K562 (cell line): ENCODE measurements around the gene FTSJ3. TPM values are rescaled to one million over a fixed set of nuclear protein-coding genes. Genes with fewer than 3 reads are reported as not detected.

Experiments used
- ATAC-seq: fragments of 200-7000 bp; cut with Tn5 transposase; 3 replicates; pipeline ENCODE4 v1.9.1; 2020; ENCODE audit warnings: moderate library complexity
- BruUV-seq: library from RNA; stranded (reverse); fragments of 400-500 nt; replicated peaks from 2 replicates; lab custom pipeline; 2021; lab: Mats Ljungman, UMichigan
- CTCF ChIA-PET: fragments of 300-600 bp; formaldehyde crosslinking; extraction: SDS; loops from one replicate; lab custom pipeline; 2021; ENCODE audit warnings: low intra/inter-chr PET ratio; lab: Yijun Ruan, JAX
- POLR2A ChIA-PET: fragments of 300-600, 350-650 bp; sonication (Branson Sonifier 250); formaldehyde crosslinking; extraction: SDS; loops from one replicate; lab custom pipeline; 2021; ENCODE audit warnings: antibody characterized with exemption, inconsistent platforms; lab: Yijun Ruan, JAX
- DNase-seq, 4 experiments: peaks; one replicate each; pipeline versions ENCODE4 v3.0.0 to v3.0.0-alpha.2; 2011 to 2018; ENCODE audit warnings: low spot score in 3 of 4, mixed read lengths in 3 of 4; ENCODE audit errors: extremely low read depth in 1 of 4
- FAIRE-seq: peaks from 2 replicates; lab custom pipeline; 2011; peaks lifted over from hg19 to GRCh38; lab: Jason Lieb, UNC
- H2AFZ ChIP-seq: 2 replicates; pipeline ENCODE4 v1.6.0; 2011; ENCODE audit warnings: low read depth, low read length, control low read depth, inconsistent platforms
- H3K27ac ChIP-seq: fragments of 200-600 bp; 3 replicates; pipeline ENCODE4 v1.8.0; 2011; ENCODE audit warnings: low read depth, mild to moderate bottlenecking, control low read depth, inconsistent platforms, low read length, moderate library complexity, mixed read lengths; ENCODE audit errors: extremely low read depth
- H3K27me3 ChIP-seq, 2 experiments: fragments of 300-600 bp in 1 of 2; 2 replicates in 1 of 2; 3 replicates in 1 of 2; pipeline versions ENCODE4 v1.6.0 to v1.8.0; 2011; ENCODE audit warnings: inconsistent platforms in 2 of 2, low read length in 2 of 2, mild to moderate bottlenecking in 1 of 2, mixed read lengths in 1 of 2, moderate library complexity in 1 of 2; ENCODE audit not compliant: control insufficient read depth in 2 of 2, insufficient read depth in 2 of 2
- H3K36me3 ChIP-seq: fragments of 300-600 bp; 3 replicates; pipeline ENCODE4 v1.8.0; 2011; ENCODE audit warnings: mild to moderate bottlenecking, low read length, inconsistent platforms; ENCODE audit not compliant: control insufficient read depth, insufficient read depth
- H3K4me1 ChIP-seq, 2 experiments: fragments of 200-600 bp in 1 of 2; replicated peaks in 1 of 2; 2 replicates in 1 of 2; 3 replicates in 1 of 2; pipeline versions ENCODE4 v1.5.1 to v1.8.0; 2011; ENCODE audit warnings: inconsistent platforms in 2 of 2, low read length in 2 of 2, mild to moderate bottlenecking in 1 of 2, mixed read lengths in 1 of 2, moderate library complexity in 1 of 2; ENCODE audit not compliant: control insufficient read depth in 2 of 2, insufficient read depth in 2 of 2
- H3K4me2 ChIP-seq: 2 replicates; pipeline ENCODE4 v1.6.1; 2011; ENCODE audit warnings: low read length, control low read depth, inconsistent platforms, mixed read lengths; ENCODE audit not compliant: insufficient read depth
- H3K4me3 ChIP-seq: fragments of 200-600 bp; sonication (generic), shearing (Covaris generic); 2 replicates; pipeline ENCODE4 v1.5.1; 2016; ENCODE audit warnings: control low read depth, inconsistent platforms
- H3K79me2 ChIP-seq: fragments of 200-600 bp; 3 replicates; pipeline ENCODE4 v1.8.0; 2011; ENCODE audit warnings: low read length, inconsistent platforms; ENCODE audit not compliant: control insufficient read depth, insufficient read depth
- H3K9ac ChIP-seq, 2 experiments: 2 replicates each; pipeline versions ENCODE4 v1.6.0 to v1.6.1; 2011; ENCODE audit warnings: low read depth in 2 of 2, low read length in 2 of 2, control low read depth in 1 of 2, inconsistent platforms in 1 of 2, mild to moderate bottlenecking in 1 of 2, mixed read lengths in 1 of 2; ENCODE audit not compliant: insufficient read depth in 1 of 2
- H3K9me1 ChIP-seq: one replicate; pipeline ENCODE4 v1.6.0; 2011; ENCODE audit warnings: inconsistent platforms, mild to moderate bottlenecking, low read length, moderate library complexity; ENCODE audit not compliant: control insufficient read depth, insufficient read depth
- H3K9me3 ChIP-seq: replicated peaks from 2 replicates; pipeline ENCODE4 v1.5.1; 2011; ENCODE audit warnings: low read depth, low read length, inconsistent platforms; ENCODE audit not compliant: control insufficient read depth, insufficient read depth
- H4K20me1 ChIP-seq: replicated peaks from 2 replicates; pipeline ENCODE4 v1.6.1; 2011; ENCODE audit warnings: low read length, inconsistent platforms, mixed read lengths; ENCODE audit not compliant: control insufficient read depth, insufficient read depth
- SUPT5H ChIP-seq: fragments of 450-650 bp; IDR thresholded peaks from 2 replicates; pipeline ENCODE4 v1.6.1; 2016
- ZBTB17 ChIP-seq: fragments of 450-650 bp; formaldehyde crosslinking; IDR thresholded peaks from 2 replicates; pipeline ENCODE4 v1.4.0; 2020; ENCODE audit warnings: mild to moderate bottlenecking
- WGBS: fragments of 100-300 bp; shearing (Covaris generic); methylation state at CpG from one replicate; pipeline ENCODE4 v1.1.6; 2016; ENCODE audit warnings: low coverage, mixed read lengths; ENCODE audit not compliant: insufficient coverage; ENCODE audit errors: missing lambda C conversion rate; 5-methylcytosine and 5-hydroxymethylcytosine counted together
- in situ Hi-C: fragments of 300-500 bp; cut with MboI; formaldehyde crosslinking; loops from 4 replicates; pipeline ENCODE4 v1.15.0; 2018; ENCODE audit warnings: inconsistent platforms, mixed read lengths
- intact Hi-C: fragments of 100-400 bp; cut with micrococcal nuclease; formaldehyde crosslinking; loops from 2 replicates; pipeline ENCODE4 v1.14.2; 2022
- polyA plus RNA-seq, 8 experiments: library from polyadenylated mRNA; depleted of rRNA in 4 of 8; stranded (reverse) in 5 of 8; unstranded in 3 of 8; fragments of >200 nt; fragmentation: Nextera tagmentation in 2 of 8; fragmentation: Illumina TruSeq in 1 of 8; extraction: Ambion mirVana in 2 of 8; extraction: Trizol in 1 of 8; gene quantifications; 2 replicates each; pipeline versions ENCODE4 v1.2.1 to v1.2.3, GENCODE V29; 2011 to 2014; ENCODE audit warnings: inconsistent platforms in 1 of 8, missing spikeins in 1 of 8
- total RNA-seq, 7 experiments: library from RNA; depleted of rRNA in 6 of 7; stranded (reverse); fragments of >200 nt in 6 of 7; fragmentation: Illumina TruSeq in 2 of 7; extraction: Trizol in 2 of 7; gene quantifications; 2 replicates each; pipeline versions ENCODE4 v1.2.1 to v1.2.3, GENCODE V29; 2011 to 2021; ENCODE audit warnings: low replicate concordance in 1 of 7

The FTSJ3 gene
- total and polyA plus RNA-seq, 9 of the 15 experiments (the other 6 are each of a cell fraction or from before 2014, with no cell fraction given) = 18.0 to 65.6 (median 52.4) TPM

DNA sequence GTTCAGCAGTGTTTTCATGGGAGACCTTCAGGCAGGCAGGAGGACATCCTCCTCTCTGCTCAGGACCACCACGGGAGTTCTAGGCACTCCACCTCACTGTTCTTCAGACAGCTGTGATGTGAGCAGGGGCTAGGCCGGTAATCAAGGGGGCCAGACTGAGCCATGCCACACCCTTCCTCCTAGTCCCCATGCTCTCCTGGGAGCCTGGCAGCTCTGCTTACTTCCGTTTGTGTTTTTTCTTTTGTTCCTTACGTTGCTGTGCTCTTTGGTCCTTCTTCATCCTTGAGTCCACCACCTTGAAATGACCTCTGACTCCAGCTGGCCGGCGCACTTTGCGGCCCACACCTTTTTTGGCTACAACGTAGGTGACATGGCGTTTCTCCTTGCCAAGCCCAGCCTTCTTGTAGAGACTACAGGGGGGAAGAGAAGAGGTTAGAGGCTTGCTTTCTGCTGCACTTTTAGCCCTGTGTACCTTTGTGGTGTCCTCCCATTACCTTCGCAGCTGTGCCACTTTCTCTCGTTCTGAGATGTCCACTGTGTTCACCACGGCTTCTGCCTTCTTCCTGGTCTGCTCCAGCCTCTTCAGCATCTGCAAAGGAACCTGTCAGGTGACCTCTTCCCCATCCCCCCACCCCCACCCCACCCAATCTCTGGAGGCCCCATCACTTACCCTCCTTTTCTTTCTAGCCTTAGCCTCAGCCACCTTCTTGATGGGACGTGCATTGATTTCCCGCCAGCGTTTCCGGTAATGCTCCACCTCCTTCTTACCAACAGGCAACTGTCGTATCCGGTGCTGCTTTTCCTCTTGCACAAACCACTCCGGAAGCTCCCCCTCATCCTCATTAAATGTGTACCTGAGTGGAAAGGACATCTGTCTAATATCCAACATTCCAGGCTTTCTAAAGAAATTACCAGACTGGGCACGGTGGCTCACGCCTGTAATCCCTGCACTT lies 7.6 kb downstream of the FTSJ3 start (continued):
- peak; percentile 58 for TF ChIP-seq SUPT5H

DNA sequence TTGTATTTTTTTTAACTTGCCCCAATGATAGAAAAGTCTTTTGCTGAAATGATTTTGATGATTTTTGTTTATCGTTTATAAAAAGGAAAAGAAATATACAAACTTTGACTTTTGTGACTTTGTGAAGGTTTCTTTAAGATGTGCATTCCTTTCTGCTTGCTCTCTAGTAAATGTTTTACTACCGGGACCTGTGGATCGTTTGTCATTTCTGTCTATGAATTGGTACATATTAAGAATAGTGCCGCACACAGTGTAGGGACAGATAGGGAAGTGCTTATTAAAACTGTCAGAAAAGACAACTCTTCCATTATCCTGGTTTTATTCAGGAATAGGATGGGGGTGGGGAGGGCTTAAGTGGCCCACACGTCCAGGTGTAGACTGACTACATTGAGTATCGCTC lies 8.3 kb downstream of the FTSJ3 start:
- TF ChIP-seq ZBTB17 (CRISPR knock-in tag) = no peak
- Histone ChIP-seq H3K4me3 (no peak overlapping the region), H3K9ac (no peak overlapping the region), H2AFZ (no peak overlapping the region), H3K36me3 (peaks cover 99% of the 10 kb centered on the region), H3K9me3 (no peaks in the 10 kb centered on the region), H3K79me2 (no peaks in the 10 kb centered on the region), H3K4me2 (no peak overlapping the region), H3K27ac (no peak overlapping the region), H3K4me1 (no peaks in the 10 kb centered on the region; a peak in 2 of 5 replicates), H4K20me1 (peaks cover 6% of the 10 kb centered on the region; the same call in 1 of the 2 replicates), H3K9me1 (no peaks in the 10 kb centered on the region), H3K27me3 (no peaks in the 10 kb centered on the region)
- DNase-seq (no peak), FAIRE-seq (no peak), ATAC-seq (no peak)
- in situ Hi-C loops = no loop called here
- POLR2A ChIA-PET = interaction anchor here (0.8 to 3.9 kb wide), 4 partner anchors 8 to 48 kb away, joined by 3 to 15 read pairs (median 4); partner anchors contain the start of genes FTSJ3 and PSMC5
- WGBS = 78% methylated on average over 6 of the region's 6 CpGs
- intact Hi-C loops = no loop called here
- BruUV-seq = no TSS peak
- CTCF ChIA-PET = no interaction called here
